Osteoblast (primary cell): ENCODE measurements around the gene CEND1. TPM values are rescaled to one million over a fixed set of nuclear protein-coding genes. Genes with fewer than 3 reads are reported as not detected.

ENCODE experiments used
- DNase-seq: peaks from one replicate; pipeline ENCODE4 v3.0.0; 2011; ENCODE audit warnings: low spot score, mixed read lengths; ENCODE audit not compliant: insufficient read length; ENCODE audit errors: missing footprints
- H2AFZ ChIP-seq: 2 replicates; pipeline ENCODE4 v1.6.0; 2011; ENCODE audit warnings: mild to moderate bottlenecking, low read length
- H3K27ac ChIP-seq: 2 replicates; pipeline ENCODE4 v1.5.1; 2011; ENCODE audit warnings: mild to moderate bottlenecking, low read depth, low read length, moderate library complexity
- H3K27me3 ChIP-seq: 2 replicates; pipeline ENCODE4 v1.6.0; 2012; ENCODE audit warnings: mild to moderate bottlenecking, control low read depth, inconsistent platforms, low read length, moderate library complexity; ENCODE audit not compliant: insufficient read depth
- H3K36me3 ChIP-seq: 2 replicates; pipeline ENCODE4 v1.5.1; 2011; ENCODE audit warnings: mild to moderate bottlenecking, low read length, control low read depth, moderate library complexity; ENCODE audit not compliant: insufficient read depth
- H3K4me1 ChIP-seq: 2 replicates; pipeline ENCODE4 v1.5.1; 2011; ENCODE audit warnings: mild to moderate bottlenecking, low read length, control low read depth, moderate library complexity; ENCODE audit not compliant: insufficient read depth
- H3K4me2 ChIP-seq: 2 replicates; pipeline ENCODE4 v1.6.0; 2011; ENCODE audit warnings: mild to moderate bottlenecking, low read length; ENCODE audit not compliant: insufficient read depth
- H3K4me3 ChIP-seq: fragments of 200-600 bp; sonication (generic); 3 replicates; pipeline ENCODE4 v1.5.1; 2012; ENCODE audit warnings: mild to moderate bottlenecking, low read length, inconsistent platforms; ENCODE audit not compliant: insufficient read depth
- H3K79me2 ChIP-seq: 2 replicates; pipeline ENCODE4 v1.6.0; 2012; ENCODE audit warnings: mild to moderate bottlenecking, low read length, control low read depth, inconsistent platforms; ENCODE audit not compliant: insufficient read depth
- H3K9me3 ChIP-seq: 2 replicates; pipeline ENCODE4 v1.5.1; 2011; ENCODE audit warnings: low read depth, low read length, control low read depth
- H4K20me1 ChIP-seq: 2 replicates; pipeline ENCODE4 v1.6.0; 2012; ENCODE audit warnings: mild to moderate bottlenecking, low read length, control low read depth; ENCODE audit not compliant: insufficient read depth
- total RNA-seq: library from RNA; depleted of rRNA; stranded (reverse); fragments of >200 nt; gene quantifications from 2 replicates; pipeline ENCODE4 v1.2.3, GENCODE V29; 2012
- TF ChIP-seq, protein P1 (sequence below): IDR thresholded peaks from 2 replicates; pipeline ENCODE4 v1.5.1; 2011; ENCODE audit warnings: mild to moderate bottlenecking, low read depth, low read length, moderate library complexity; ENCODE audit errors: extremely low read depth

Gene CEND1
- total RNA-seq, 1 donor: not detected

DNA sequence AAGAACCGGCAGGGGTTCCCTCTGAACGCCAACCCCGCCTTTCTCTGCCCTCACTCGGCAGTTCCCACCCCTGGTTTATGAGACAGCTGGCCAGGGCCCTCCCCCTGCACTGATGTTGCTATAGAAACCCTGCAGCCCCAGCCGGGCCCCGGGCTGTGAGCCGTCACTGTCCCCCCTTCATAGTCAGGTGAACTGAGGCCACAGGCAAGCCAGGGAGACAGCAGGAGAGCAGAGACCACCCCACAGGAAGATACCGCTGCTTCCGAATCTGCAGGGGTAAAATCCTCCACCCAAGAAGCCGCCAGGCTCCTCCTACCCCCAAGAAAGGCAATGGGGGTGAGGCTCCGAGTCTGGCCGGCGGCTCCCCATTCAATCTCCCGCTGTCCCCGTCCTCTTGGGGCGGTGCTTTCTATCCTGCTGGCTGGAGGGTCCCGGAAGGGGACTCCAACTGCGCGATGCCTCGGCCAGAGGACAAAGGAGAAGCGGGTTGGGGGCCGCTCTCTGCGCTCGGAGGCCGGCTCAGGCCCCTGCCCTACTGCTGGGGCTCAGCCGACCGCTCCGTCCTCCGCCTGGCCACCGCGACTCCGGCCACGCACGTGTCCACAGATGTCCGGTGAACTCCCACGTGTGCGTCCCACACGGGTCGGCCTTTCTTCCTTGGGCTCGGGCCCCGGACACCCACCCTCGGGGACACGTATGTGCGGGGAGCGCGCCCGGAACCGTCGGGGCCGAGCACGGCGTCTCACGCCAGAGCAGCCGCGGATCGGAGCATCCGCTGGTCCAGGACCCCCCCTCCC, 7.6 kb upstream of the CEND1 start:
- no peaks in the 10 kb centered on the region for H3K9me3 ChIP-seq
- H3K4me3 ChIP-seq: peak overlapping the region; percentile 87
- H3K27ac ChIP-seq: peak overlapping the region; percentile 65
- H4K20me1 ChIP-seq: peaks cover 2% of the 10 kb centered on the region
- TF ChIP-seq, protein P1, sequence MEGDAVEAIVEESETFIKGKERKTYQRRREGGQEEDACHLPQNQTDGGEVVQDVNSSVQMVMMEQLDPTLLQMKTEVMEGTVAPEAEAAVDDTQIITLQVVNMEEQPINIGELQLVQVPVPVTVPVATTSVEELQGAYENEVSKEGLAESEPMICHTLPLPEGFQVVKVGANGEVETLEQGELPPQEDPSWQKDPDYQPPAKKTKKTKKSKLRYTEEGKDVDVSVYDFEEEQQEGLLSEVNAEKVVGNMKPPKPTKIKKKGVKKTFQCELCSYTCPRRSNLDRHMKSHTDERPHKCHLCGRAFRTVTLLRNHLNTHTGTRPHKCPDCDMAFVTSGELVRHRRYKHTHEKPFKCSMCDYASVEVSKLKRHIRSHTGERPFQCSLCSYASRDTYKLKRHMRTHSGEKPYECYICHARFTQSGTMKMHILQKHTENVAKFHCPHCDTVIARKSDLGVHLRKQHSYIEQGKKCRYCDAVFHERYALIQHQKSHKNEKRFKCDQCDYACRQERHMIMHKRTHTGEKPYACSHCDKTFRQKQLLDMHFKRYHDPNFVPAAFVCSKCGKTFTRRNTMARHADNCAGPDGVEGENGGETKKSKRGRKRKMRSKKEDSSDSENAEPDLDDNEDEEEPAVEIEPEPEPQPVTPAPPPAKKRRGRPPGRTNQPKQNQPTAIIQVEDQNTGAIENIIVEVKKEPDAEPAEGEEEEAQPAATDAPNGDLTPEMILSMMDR: no peak
- no peaks in the 10 kb centered on the region for H3K27me3 ChIP-seq
- H2AFZ ChIP-seq: peak overlapping the region; percentile 85
- H3K36me3 ChIP-seq: peaks cover 20% of the 10 kb centered on the region
- peak; percentile 100 for DNase-seq
- H3K4me1 ChIP-seq: peaks cover 17% of the 10 kb centered on the region
- H3K4me2 ChIP-seq: peak overlapping the region; percentile 86
- H3K79me2 ChIP-seq: peaks cover 4% of the 10 kb centered on the region

DNA sequence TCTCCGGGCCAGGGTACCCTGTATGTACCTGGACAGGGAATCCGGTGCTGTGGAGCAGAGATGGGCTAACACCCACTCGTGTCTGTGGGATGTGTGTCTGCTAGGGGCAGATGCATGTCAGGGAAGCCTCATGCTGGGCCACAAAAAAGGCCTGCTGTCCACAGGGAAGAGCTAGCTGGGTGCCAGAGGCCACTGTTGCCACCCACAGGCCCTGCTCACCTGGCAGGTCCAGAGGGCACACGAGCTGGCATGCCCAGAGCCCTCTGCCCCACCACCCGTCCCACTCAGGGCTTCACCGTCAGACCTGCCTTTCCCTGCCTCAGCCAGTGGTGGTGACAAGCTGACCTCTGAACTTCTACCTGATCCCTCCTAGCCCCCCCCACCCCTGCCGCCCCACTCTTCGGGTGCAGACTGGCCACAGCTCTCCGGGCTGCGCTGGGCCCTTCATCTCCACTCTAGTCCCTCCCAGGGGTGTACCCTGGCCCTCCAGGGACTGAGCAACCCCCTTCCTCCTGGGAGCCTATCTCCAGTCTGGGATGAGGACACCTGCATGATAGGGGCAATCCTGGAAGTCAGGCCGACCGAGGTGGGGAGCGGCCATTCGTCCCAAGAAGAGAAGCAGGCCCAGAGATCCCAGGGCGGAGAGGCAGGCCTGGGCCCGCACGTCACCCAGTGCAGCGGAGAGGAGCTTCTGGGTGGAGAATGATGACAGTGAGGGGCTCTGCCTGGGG, 6.8 kb upstream of the CEND1 start:
- Histone ChIP-seq H3K4me3 (peak overlapping the region; percentile 87), H3K9me3 (no peaks in the 10 kb centered on the region), H3K27me3 (no peaks in the 10 kb centered on the region), H3K4me1 (peaks cover 17% of the 10 kb centered on the region), H3K27ac (peak overlapping the region; percentile 65), H3K4me2 (peak overlapping the region; percentile 86), H2AFZ (peak overlapping the region; percentile 85), H4K20me1 (peaks cover 2% of the 10 kb centered on the region), H3K79me2 (peaks cover 4% of the 10 kb centered on the region), H3K36me3 (peaks cover 12% of the 10 kb centered on the region)
- no peak for DNase-seq
- TF ChIP-seq, protein P1: no peak

DNA sequence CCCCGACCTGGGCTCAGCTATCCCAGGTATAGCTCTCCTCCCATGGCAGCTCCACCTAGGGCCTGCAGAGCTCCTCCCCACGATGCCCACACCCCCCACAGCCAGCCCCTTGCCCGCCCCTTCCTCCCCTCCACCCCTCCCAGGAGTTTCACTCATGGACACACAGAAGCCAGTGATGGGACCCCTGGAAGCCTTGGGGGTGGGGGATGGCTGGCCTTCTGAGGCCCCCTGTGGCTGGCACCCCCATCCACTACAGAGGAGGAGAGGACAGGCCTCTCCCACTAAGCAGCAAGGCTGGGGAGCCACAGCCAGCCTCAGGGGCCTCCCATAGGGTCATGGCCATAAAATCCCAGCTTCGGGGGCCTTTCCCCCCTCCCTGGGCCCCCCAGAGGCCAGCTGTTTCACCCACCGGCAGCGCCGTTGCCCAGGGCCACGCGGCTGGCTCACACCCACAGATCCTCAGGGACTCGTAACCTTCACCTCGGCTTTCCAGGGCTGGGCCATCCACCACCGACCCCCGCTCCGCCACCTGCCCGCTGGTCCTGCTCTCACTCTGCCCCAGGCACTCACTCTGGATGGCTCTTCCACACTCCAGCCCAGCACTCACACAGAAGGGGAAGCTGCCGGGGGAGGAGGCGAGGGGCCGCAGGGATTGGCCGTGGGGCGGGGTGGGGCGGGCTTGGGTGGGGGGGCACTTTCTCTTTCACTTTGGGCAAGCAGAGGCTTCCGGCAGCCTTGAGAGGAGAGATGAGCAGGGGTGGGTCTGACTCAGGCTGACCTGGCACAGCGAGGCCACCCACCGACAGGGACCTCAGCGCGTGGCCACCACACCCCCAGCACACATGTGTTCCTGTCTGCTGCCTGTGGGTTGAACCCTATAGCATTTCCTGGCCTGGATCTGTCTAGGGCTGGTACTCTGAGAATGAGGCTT, 6.0 kb upstream of the CEND1 start:
- H3K4me3 ChIP-seq: peak overlapping the region; percentile 87
- DNase-seq: peak; percentile 100
- H2AFZ ChIP-seq: no peak overlapping the region
- peak overlapping the region; percentile 86 for H3K4me2 ChIP-seq
- peaks cover 17% of the 10 kb centered on the region for H3K4me1 ChIP-seq
- peaks cover 4% of the 10 kb centered on the region for H3K79me2 ChIP-seq
- H3K36me3 ChIP-seq: peaks cover 7% of the 10 kb centered on the region
- peak overlapping the region; percentile 59 for H3K27ac ChIP-seq
- H3K27me3 ChIP-seq: no peaks in the 10 kb centered on the region
- TF ChIP-seq, protein P1: no peak
- H3K9me3 ChIP-seq: no peaks in the 10 kb centered on the region
- peaks cover 6% of the 10 kb centered on the region for H4K20me1 ChIP-seq
